HG03103 (cell line): ENCODE measurements around the gene RRM1.
"Not testable (repeated sequence)": the region's sequence is repeated elsewhere in the genome, so short reads cannot be mapped to it uniquely, and the experiment has no call there.

Experiments
- ATAC-seq: cut with Tn5 transposase; IDR thresholded peaks from one replicate; pipeline ENCODE4 v1.9.1; 2021; ENCODE audit warnings: low read depth; ENCODE audit not compliant: unreplicated experiment

The RRM1 gene

GRCh38 chr11:4094348-4095291 lies at the start of gene RRM1:
Gene RRM1 (plus strand): TSS chr11:4094799. CDS start chr11:4095013, 214 bp downstream.
- peak; percentile 87 for ATAC-seq

GRCh38 chr11:4044976-4045646 lies 49.5 kb upstream of the RRM1 start:
- ATAC-seq: no peak

- ATAC-seq: no peak
Measured at GRCh38 chr11:4048340-4048739, 46.3 kb upstream of the RRM1 start.

- no peak for ATAC-seq
Measured at GRCh38 chr11:4049006-4049405, 45.6 kb upstream of the RRM1 start.

DNA sequence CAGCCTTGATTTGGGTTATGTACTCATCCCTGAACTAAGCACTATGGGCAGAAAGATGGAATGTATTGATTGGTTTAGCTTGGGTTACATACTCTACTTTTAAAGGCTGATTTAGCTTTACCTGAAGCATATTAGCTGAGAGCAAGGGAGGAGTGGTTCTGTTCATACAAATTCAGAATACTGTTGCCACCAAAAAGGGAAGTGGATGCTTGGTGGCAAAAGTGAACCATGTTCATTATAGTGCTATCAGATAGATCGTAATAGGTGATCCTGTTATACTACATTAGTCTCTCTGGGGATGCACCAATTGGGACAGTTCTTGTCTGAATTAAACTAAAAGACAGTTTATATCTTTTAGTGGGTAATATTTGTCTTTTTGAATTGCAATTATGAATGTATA lies 44.5 kb upstream of the RRM1 start:
- no peak for ATAC-seq

- ATAC-seq: not testable (repeated sequence)
Measured at GRCh38 chr11:4053200-4053599, 41.4 kb upstream of the RRM1 start.

DNA sequence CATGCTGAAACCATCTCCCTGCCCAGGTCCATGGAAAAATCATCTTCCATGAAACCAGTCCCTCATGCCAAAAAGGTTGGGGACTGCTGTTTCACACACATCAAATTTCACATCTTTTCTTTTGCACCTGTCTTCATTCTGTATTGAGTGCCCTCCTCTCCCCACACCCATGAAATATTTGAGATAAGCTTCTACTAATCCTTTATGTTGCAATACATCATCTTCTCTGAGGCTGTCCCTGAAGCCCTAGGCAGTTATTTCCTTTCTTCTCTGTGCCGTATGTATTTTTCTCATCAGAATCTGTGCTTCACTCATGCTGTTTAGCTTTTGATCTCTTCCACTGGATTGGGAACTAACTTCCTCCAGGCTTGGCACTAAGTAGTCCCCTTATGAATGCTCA lies 40.0 kb upstream of the RRM1 start:
- no peak for ATAC-seq

- no peak for ATAC-seq
Measured at GRCh38 chr11:4059424-4059823, 35.2 kb upstream of the RRM1 start.

- ATAC-seq: no peak
Measured at GRCh38 chr11:4060182-4060923, 34.2 kb upstream of the RRM1 start.

GRCh38 chr11:4061700-4062099 lies 32.9 kb upstream of the RRM1 start:
- no peak for ATAC-seq

DNA sequence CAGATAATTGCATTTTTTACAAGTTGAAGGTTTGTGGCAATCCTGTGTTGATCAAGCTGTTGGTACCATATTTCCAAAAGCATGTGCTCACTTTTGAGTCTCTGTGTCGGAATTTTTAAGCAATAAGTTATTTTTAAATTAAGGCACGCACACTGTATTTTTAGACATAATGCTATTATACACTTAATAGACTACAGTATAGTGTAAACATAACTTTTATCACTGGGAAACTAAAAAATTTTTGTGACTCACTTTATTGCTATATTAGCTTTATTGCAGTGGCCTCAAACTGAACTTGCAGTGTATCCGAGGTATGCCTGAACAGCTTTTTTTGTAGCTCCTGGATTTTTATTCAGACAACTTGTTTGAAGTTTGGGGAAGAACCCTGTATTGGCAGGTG lies 31.3 kb upstream of the RRM1 start:
- no peak for ATAC-seq

DNA sequence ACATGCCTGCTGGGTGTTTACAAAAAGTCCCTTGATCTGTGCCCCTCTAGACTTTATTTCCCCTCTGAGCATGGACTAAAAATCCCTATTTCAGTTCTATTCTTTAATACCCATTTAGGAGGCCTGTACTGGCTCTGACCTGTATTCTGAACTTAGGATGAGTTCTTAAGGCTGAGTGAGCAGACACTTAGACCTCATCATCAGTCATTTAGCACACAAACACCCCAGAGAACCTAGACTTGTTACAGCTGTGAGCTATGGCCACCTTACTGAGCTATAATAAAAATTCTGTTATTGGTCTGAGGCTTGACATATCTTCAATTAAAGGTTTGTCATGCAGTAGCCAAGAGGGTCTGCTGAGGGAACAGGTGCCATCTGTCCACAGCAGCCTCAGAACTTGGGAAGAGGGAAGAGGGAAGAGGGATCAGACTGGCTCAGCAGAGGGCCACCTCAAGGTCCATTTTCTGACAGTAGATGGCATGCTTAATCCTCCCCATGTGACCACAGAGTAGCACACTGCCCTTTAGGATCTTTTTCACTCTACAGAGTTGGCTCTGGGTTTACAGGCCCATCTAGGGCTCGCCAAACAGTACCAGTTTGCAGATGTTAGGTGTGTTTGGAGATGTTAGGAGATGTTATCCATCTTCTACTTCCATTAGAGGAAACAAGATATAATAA lies 30.2 kb upstream of the RRM1 start:
- no peak for ATAC-seq

DNA sequence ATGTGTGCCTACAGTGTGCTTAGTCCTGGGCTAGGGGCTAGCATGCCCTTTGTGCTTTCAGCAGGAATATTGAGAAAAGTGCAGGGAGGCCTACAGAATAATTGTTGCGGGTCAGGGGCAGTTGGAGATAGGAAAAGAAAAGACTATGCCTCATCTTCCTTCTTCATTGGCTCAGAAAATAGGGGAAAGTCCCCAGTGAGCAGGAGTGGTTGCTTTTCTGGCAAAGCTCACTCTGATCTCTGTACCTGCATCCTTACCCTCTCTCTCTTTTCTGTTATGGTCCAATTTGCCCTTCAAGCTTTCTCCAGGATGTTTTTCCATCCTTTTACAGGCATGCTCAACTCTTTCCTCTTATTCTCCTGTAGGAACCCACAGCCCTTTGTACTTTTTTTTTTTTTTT lies 29.5 kb upstream of the RRM1 start:
- no peak for ATAC-seq

GRCh38 chr11:4065601-4066377 lies 28.8 kb upstream of the RRM1 start:
- no peak for ATAC-seq

GRCh38 chr11:4066910-4067309 lies 27.7 kb upstream of the RRM1 start:
- no peak for ATAC-seq

DNA sequence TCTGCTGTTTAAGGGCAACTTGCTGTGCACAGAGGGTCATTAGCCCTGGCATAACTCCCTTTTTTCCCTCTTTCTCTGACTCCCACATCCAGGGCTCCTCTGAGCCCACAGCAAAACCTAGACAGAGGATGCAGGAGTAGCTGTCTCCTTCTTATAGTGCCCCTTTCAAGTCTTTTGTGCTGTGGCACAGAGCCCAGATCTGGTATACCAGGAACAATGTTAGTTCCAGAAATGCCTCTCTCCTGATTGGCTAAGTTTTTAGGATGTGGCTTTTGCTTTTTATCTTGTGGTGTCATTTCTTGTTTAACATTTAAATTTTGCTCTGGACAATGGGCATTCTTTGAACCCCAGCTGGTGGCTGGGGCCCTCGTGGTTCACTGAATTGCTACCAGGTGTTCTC lies 25.6 kb upstream of the RRM1 start:
- no peak for ATAC-seq

GRCh38 chr11:4071325-4071724 lies 23.3 kb upstream of the RRM1 start:
- ATAC-seq: no peak

DNA sequence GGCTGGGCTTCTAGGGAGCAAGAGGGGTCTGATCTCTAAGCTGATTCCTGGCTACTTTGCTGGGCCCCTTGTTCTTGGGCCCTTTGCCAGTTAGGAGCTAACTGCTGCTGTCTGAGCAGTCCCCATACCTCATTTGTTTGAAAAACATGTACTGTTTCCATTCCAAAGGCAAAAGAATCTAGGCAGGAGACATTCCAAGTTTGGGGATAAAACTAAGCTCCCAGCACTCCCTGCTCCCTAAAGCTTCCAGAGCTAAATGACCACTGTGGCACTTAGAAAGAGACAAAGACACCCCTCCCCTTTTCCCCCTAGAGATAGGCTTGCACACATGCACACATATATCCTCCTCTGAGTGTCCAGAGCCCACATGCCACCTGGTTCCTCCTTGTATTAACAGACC lies 22.7 kb upstream of the RRM1 start:
- no peak for ATAC-seq

DNA sequence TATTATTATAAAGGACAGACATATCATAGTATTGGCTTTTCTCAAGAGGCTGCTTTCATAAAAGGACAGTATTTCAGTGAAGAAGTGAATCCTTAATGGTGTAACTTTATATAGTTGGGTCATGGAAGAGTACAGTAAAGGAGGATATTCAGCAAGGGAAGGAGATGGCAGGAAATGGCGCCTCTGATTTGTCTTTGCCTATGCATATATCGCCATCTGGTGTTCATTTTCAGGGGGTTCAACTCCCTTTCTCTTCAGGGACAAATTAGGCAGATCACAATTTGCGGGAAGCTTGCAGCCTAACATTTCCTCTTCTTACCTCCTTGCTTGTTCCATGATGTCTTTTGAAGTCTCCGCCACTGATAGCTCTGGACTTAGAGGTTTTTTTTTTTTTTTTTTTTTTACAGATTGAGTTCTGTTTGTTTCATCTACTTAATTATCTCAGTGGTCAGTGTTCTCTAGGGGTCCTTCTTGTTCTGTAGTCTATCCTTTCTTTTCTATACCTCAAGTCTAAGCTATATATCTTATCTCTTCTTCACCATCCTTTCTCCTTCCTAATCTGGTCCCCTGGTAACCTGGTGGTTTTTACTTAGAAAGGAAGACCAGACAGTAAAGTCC lies 21.8 kb upstream of the RRM1 start:
- no peak for ATAC-seq
